HCT116 (cell line): ENCODE data around the gene CCN5. TPM values are rescaled to one million over a fixed set of nuclear protein-coding genes. Genes with fewer than 3 reads are reported as not detected.

Experiments used
- ATAC-seq: fragments of 200-7000 bp; cut with Tn5 transposase; 2 replicates; pipeline ENCODE4 v1.9.1; 2020; ENCODE audit warnings: mild to moderate bottlenecking, moderate library complexity
- BruUV-seq: library from RNA; stranded (reverse); fragments of 400-500 nt; replicated peaks from 2 replicates; lab custom pipeline; 2021; lab: Mats Ljungman, UMichigan
- CTCF ChIA-PET: fragments of 300-600 bp; sonication (Branson Sonifier 250); formaldehyde crosslinking; loops from one replicate; lab custom pipeline; 2021; ENCODE audit warnings: antibody characterized with exemption; lab: Charles Lee
- POLR2A ChIA-PET: fragments of 300-600, 350-600 bp; sonication (Branson Sonifier 250); formaldehyde crosslinking; loops from one replicate; lab custom pipeline; 2021; ENCODE audit warnings: antibody characterized with exemption; lab: Charles Lee
- RAD21 ChIA-PET, 2 experiments: fragments of 300-600 bp; sonication (Branson Sonifier 250); formaldehyde crosslinking; loops; one replicate each; lab custom pipeline; 2023; ENCODE audit warnings: low total read pairs in 2 of 2; ENCODE audit not compliant: uncharacterized antibody in 2 of 2, unreplicated experiment in 2 of 2, low non-redundant PET in 1 of 2; lab: Charles Lee
- DNase-seq: peaks from one replicate; pipeline ENCODE4 v3.0.0-alpha.2; 2010; ENCODE audit warnings: low read depth, low spot score
- H2AFZ ChIP-seq: fragments of 200-600 bp; shearing (Covaris generic), sonication (generic); 2 replicates; pipeline ENCODE4 v1.6.1; 2017; ENCODE audit warnings: low read depth, mixed run types, mixed read lengths, antibody characterized with exemption, low read length; ENCODE audit not compliant: poor library complexity, severe bottlenecking
- H3K27ac ChIP-seq: 2 replicates; pipeline ENCODE4 v1.5.1; 2012; ENCODE audit warnings: low read depth, low read length
- H3K27me3 ChIP-seq: fragments of 200-600 bp; sonication (generic); 2 replicates; pipeline ENCODE4 v1.6.1; 2016; ENCODE audit warnings: mixed run types, low read length, mixed read lengths; ENCODE audit not compliant: insufficient read depth
- H3K36me3 ChIP-seq, 2 experiments: fragments of 200-500 bp in 1 of 2; fragments of 200-600 bp in 1 of 2; sonication (Bioruptor generic) in 1 of 2; sonication (generic) in 1 of 2; 2 replicates each; pipeline versions ENCODE4 v1.5.1 to v1.6.1; 2014 to 2016; ENCODE audit warnings: low read length in 2 of 2, inconsistent platforms in 1 of 2, mixed read lengths in 1 of 2, mixed run types in 1 of 2; ENCODE audit not compliant: insufficient read depth in 2 of 2, control insufficient read depth in 1 of 2
- H3K4me1 ChIP-seq, 2 experiments: fragments of 200-600 bp in 1 of 2; sonication (generic) in 1 of 2; 2 replicates each; pipeline versions ENCODE4 v1.5.1 to v1.6.1; 2012 to 2017; ENCODE audit warnings: low read length in 2 of 2, inconsistent platforms in 1 of 2, mild to moderate bottlenecking in 1 of 2, mixed read lengths in 1 of 2, mixed run types in 1 of 2, moderate library complexity in 1 of 2; ENCODE audit not compliant: insufficient read depth in 2 of 2, control insufficient read depth in 1 of 2
- H3K4me2 ChIP-seq: fragments of 200-600 bp; sonication (generic); 2 replicates; pipeline ENCODE4 v1.6.1; 2017; ENCODE audit warnings: mixed run types, low read length, mixed read lengths
- H3K4me3 ChIP-seq, 2 experiments: fragments of 200-600 bp in 1 of 2; sonication (generic) in 1 of 2; replicated peaks in 1 of 2; 2 replicates each; pipeline ENCODE4 v1.5.1; 2011 to 2016; ENCODE audit warnings: low read length in 2 of 2, control low read depth in 1 of 2, low read depth in 1 of 2, mild to moderate bottlenecking in 1 of 2, mixed read lengths in 1 of 2, mixed run types in 1 of 2
- H3K79me2 ChIP-seq: fragments of 200-600 bp; sonication (generic); 2 replicates; pipeline ENCODE4 v1.6.1; 2017; ENCODE audit warnings: mild to moderate bottlenecking, mixed run types, low read length, moderate library complexity, mixed read lengths; ENCODE audit not compliant: insufficient read depth
- H3K9ac ChIP-seq: fragments of 200-600 bp; sonication (generic); 2 replicates; pipeline ENCODE4 v1.6.1; 2016; ENCODE audit warnings: low read length, mixed read lengths
- H3K9me2 ChIP-seq: fragments of 200-600 bp; sonication (generic), shearing (Covaris generic); 2 replicates; pipeline ENCODE4 v1.6.1; 2017; ENCODE audit warnings: mixed run types, mild to moderate bottlenecking, moderate library complexity; ENCODE audit not compliant: insufficient read depth
- H3K9me3 ChIP-seq, 2 experiments: fragments of 200-500 bp in 1 of 2; fragments of 200-600 bp in 1 of 2; sonication (Bioruptor generic) in 1 of 2; sonication (generic) in 1 of 2; 2 replicates each; pipeline ENCODE4 v1.6.1; 2014 to 2017; ENCODE audit warnings: low read length in 2 of 2, mixed read lengths in 2 of 2, inconsistent platforms in 1 of 2, low read depth in 1 of 2, mild to moderate bottlenecking in 1 of 2, mixed run types in 1 of 2, moderate library complexity in 1 of 2; ENCODE audit not compliant: control insufficient read depth in 1 of 2, insufficient read depth in 1 of 2
- H4K20me1 ChIP-seq: fragments of 200-600 bp; sonication (generic), shearing (Covaris generic); 2 replicates; pipeline ENCODE4 v1.6.1; 2017; ENCODE audit warnings: mixed run types, mild to moderate bottlenecking, moderate library complexity; ENCODE audit not compliant: insufficient read depth
- CBX3 ChIP-seq: IDR thresholded peaks from 2 replicates; pipeline ENCODE4 v1.6.1; 2012; ENCODE audit warnings: low read depth
- CEBPB ChIP-seq: IDR thresholded peaks from 2 replicates; pipeline ENCODE4 v1.6.1; 2012; ENCODE audit warnings: low read depth
- EGR1 ChIP-seq: IDR thresholded peaks from 2 replicates; pipeline ENCODE4 v1.6.1; 2012; ENCODE audit warnings: low read depth
- ELF1 ChIP-seq: IDR thresholded peaks from 2 replicates; pipeline ENCODE4 v1.6.1; 2012; ENCODE audit warnings: low read depth, borderline replicate concordance
- EZH2phosphoT487 ChIP-seq: fragments of 200-600 bp; IDR thresholded peaks from 2 replicates; pipeline ENCODE4 v1.6.1; 2018; ENCODE audit warnings: antibody characterized with exemption, borderline replicate concordance
- FOSL1 ChIP-seq: IDR thresholded peaks from 2 replicates; pipeline ENCODE4 v1.6.1; 2012; ENCODE audit warnings: low read depth
- JUND ChIP-seq: IDR thresholded peaks from 2 replicates; pipeline ENCODE4 v1.6.1; 2012
- POLR2A ChIP-seq: IDR thresholded peaks from 2 replicates; pipeline ENCODE4 v1.7.0; 2011; ENCODE audit warnings: borderline replicate concordance; ENCODE audit not compliant: insufficient read depth, insufficient read length; ENCODE audit errors: extremely low read depth
- POLR2AphosphoS5 ChIP-seq: IDR thresholded peaks from 2 replicates; pipeline ENCODE4 v1.6.1; 2011; ENCODE audit warnings: mild to moderate bottlenecking, low read depth, low read length, moderate library complexity
- RAD21 ChIP-seq: IDR thresholded peaks from 2 replicates; pipeline ENCODE4 v1.6.1; 2012; ENCODE audit warnings: low read depth, mild to moderate bottlenecking
- SP1 ChIP-seq: IDR thresholded peaks from 2 replicates; pipeline ENCODE4 v1.6.1; 2012; ENCODE audit warnings: low read depth
- SRF ChIP-seq: IDR thresholded peaks from 2 replicates; pipeline ENCODE4 v1.6.1; 2012; ENCODE audit warnings: low read depth
- TCF7L2 ChIP-seq: IDR thresholded peaks from 2 replicates; pipeline ENCODE4 v1.7.0; 2011; ENCODE audit warnings: borderline replicate concordance, inconsistent platforms; ENCODE audit not compliant: insufficient read depth, insufficient read length; ENCODE audit errors: extremely low read depth
- YY1 ChIP-seq: IDR thresholded peaks from 2 replicates; pipeline ENCODE4 v1.6.1; 2011; ENCODE audit warnings: low read length, low read depth, moderate library complexity, mild to moderate bottlenecking; ENCODE audit not compliant: insufficient replicate concordance; ENCODE audit errors: extremely low read depth
- ZFX ChIP-seq: fragments of 450-650 bp; IDR thresholded peaks from 2 replicates; pipeline ENCODE4 v1.6.1; 2017
- ZNF274 ChIP-seq: fragments of 200-500 bp; sonication (Bioruptor generic); IDR thresholded peaks from 2 replicates; pipeline ENCODE4 v1.6.1; 2014; ENCODE audit warnings: mild to moderate bottlenecking, low read depth, low read length, inconsistent platforms
- intact Hi-C: fragments of 100-400 bp; cut with micrococcal nuclease; formaldehyde crosslinking; loops from 2 replicates; pipeline ENCODE4 v1.10.0; 2022
- total RNA-seq: library from RNA; stranded (reverse); gene quantifications from one replicate; pipeline ENCODE4 v1.2.1, GENCODE V29; 2021; ENCODE audit not compliant: unreplicated experiment
- TF ChIP-seq, protein P1 (sequence below): IDR thresholded peaks from 2 replicates; pipeline ENCODE4 v1.6.1; 2012
- TF ChIP-seq, protein P2 (sequence below): IDR thresholded peaks from 2 replicates; pipeline ENCODE4 v1.6.1; 2012
- TF ChIP-seq, protein P3 (sequence below), 3 experiments: fragments of 200-600 bp in 1 of 3; sonication (generic) in 1 of 3; IDR thresholded peaks in 2 of 3; conservative IDR thresholded peaks in 1 of 3; 2 replicates each; pipeline ENCODE4 v1.5.1; 2012 to 2017; ENCODE audit warnings: low read depth in 2 of 3, low read length in 2 of 3, antibody characterized with exemption in 1 of 3, borderline replicate concordance in 1 of 3, control low read depth in 1 of 3, mild to moderate bottlenecking in 1 of 3, mixed read lengths in 1 of 3, mixed run types in 1 of 3, moderate library complexity in 1 of 3; ENCODE audit not compliant: insufficient read depth in 1 of 3

Gene CCN5
- total RNA-seq, 1 experiment from 2014 or later: 0.20 TPM

DNA sequence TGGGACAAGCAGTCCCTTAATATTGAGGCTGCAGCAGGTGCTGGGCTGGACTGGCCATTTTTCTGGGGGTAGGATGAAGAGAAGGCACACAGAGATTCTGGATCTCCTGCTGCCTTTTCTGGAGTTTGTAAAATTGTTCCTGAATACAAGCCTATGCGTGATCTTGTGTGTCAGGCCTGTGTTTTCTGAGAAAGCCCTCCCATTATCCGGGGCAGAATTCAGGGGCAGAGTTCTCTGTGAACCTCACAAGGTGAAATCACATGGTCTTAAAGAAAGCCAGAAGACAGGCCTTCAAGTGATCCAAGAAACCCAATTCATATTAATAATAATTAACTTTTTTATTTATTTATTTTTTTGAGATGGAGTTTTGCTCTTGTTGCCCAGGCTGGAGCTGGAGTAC, 12.5 kb downstream of the CCN5 start:
- Histone ChIP-seq H3K9me2 (no peaks in the 10 kb centered on the region), H3K9me3 (no peaks in the 10 kb centered on the region), H2AFZ (no peak overlapping the region), H3K27me3 (no peaks in the 10 kb centered on the region), H3K4me2 (no peak overlapping the region), H3K36me3 (no peaks in the 10 kb centered on the region), H3K4me3 (no peak overlapping the region), H3K27ac (no peak overlapping the region), H3K79me2 (no peaks in the 10 kb centered on the region), H4K20me1 (no peaks in the 10 kb centered on the region), H3K4me1 (peaks cover 32 to 37% of the 10 kb centered on the region in 2 experiments), H3K9ac (no peak overlapping the region)
- ChIA-PET POLR2A (no interaction called here), CTCF (no interaction called here), RAD21 (no interaction called here)
- no TSS peak for BruUV-seq
- DNase-seq: no peak
- no peak for ATAC-seq
- TF ChIP-seq YY1 (no peak), EGR1 (no peak), JUND (no peak), RAD21 (no peak), TCF7L2 (no peak), CBX3 (no peak), EZH2phosphoT487 (no peak), ZFX (no peak), FOSL1 (no peak), ELF1 (no peak), POLR2AphosphoS5 (no peak), SP1 (no peak), SRF (no peak), POLR2A (no peak), CEBPB (no peak), ZNF274 (no peak)
- TF ChIP-seq, protein P1, sequence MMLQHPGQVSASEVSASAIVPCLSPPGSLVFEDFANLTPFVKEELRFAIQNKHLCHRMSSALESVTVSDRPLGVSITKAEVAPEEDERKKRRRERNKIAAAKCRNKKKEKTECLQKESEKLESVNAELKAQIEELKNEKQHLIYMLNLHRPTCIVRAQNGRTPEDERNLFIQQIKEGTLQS: no peak
- TF ChIP-seq, protein P2, sequence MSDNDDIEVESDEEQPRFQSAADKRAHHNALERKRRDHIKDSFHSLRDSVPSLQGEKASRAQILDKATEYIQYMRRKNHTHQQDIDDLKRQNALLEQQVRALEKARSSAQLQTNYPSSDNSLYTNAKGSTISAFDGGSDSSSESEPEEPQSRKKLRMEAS: no peak
- TF ChIP-seq, protein P3, sequence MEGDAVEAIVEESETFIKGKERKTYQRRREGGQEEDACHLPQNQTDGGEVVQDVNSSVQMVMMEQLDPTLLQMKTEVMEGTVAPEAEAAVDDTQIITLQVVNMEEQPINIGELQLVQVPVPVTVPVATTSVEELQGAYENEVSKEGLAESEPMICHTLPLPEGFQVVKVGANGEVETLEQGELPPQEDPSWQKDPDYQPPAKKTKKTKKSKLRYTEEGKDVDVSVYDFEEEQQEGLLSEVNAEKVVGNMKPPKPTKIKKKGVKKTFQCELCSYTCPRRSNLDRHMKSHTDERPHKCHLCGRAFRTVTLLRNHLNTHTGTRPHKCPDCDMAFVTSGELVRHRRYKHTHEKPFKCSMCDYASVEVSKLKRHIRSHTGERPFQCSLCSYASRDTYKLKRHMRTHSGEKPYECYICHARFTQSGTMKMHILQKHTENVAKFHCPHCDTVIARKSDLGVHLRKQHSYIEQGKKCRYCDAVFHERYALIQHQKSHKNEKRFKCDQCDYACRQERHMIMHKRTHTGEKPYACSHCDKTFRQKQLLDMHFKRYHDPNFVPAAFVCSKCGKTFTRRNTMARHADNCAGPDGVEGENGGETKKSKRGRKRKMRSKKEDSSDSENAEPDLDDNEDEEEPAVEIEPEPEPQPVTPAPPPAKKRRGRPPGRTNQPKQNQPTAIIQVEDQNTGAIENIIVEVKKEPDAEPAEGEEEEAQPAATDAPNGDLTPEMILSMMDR (IDR thresholded peaks at IDR 0.05 in 2 of 3, conservative IDR thresholded peaks at IDR 0.05 in 1 of 3; ENCODE audit: borderline replicate concordance in 1 of 3, insufficient read depth in 1 of 3, low read depth in 2 of 3, low read length in 2 of 3): no peak
- intact Hi-C loops: loop anchor here (5.0 kb wide), 1 partner anchor 515 kb away; the partner anchor contains the start of gene OSER1
